HepG2 (cell line): ENCODE data around the gene STK4. TPM values are rescaled to one million over a fixed set of nuclear protein-coding genes. Genes with fewer than 3 reads are reported as not detected.
A peak's percentile ranks its signal among the peaks of the same experiment; 100 is the strongest.

Source experiments
- ATAC-seq: fragments of 200-7000 bp; cut with Tn5 transposase; 3 replicates; pipeline ENCODE4 v1.9.1; 2020; ENCODE audit warnings: mild to moderate bottlenecking, moderate library complexity
- BruUV-seq: library from RNA; stranded (reverse); fragments of 400-500 nt; replicated peaks from 2 replicates; lab custom pipeline; 2021; lab: Mats Ljungman, UMichigan
- CTCF ChIA-PET: fragments of 300-600 bp; formaldehyde crosslinking; extraction: SDS; loops from one replicate; lab custom pipeline; 2021; ENCODE audit warnings: low total read pairs, inconsistent platforms, low intra/inter-chr PET ratio; lab: Yijun Ruan, JAX
- POLR2A ChIA-PET: fragments of 350-600 bp; sonication (Branson Sonifier 250); formaldehyde crosslinking; loops from one replicate; lab custom pipeline; 2020; ENCODE audit warnings: antibody characterized with exemption, inconsistent platforms; lab: Yijun Ruan, JAX
- DNase-seq: peaks from one replicate; pipeline ENCODE4 v3.0.0-alpha.2; 2015; ENCODE audit warnings: low spot score
- FAIRE-seq: peaks from 3 replicates; lab custom pipeline; 2011; peaks lifted over from hg19 to GRCh38; lab: Jason Lieb, UNC
- H2AFZ ChIP-seq: one replicate; pipeline ENCODE4 v1.6.1; 2011; ENCODE audit warnings: low read length, inconsistent platforms
- H3K27ac ChIP-seq: fragments of 300-600 bp; 3 replicates; pipeline ENCODE4 v1.8.0; 2011; ENCODE audit warnings: mixed run types, mild to moderate bottlenecking, mixed read lengths, low read length, inconsistent platforms; ENCODE audit not compliant: insufficient read depth; ENCODE audit errors: extremely low read length
- H3K27me3 ChIP-seq, 2 experiments: fragments of 200-600 bp in 1 of 2; 2 replicates in 1 of 2; 3 replicates in 1 of 2; pipeline versions ENCODE4 v1.6.0 to v1.8.0; 2011; ENCODE audit warnings: low read length in 2 of 2, mild to moderate bottlenecking in 2 of 2, moderate library complexity in 2 of 2, inconsistent platforms in 1 of 2; ENCODE audit not compliant: insufficient read depth in 2 of 2, control insufficient read depth in 1 of 2
- H3K36me3 ChIP-seq, 2 experiments: fragments of 200-600 bp in 1 of 2; replicated peaks in 1 of 2; 2 replicates in 1 of 2; 3 replicates in 1 of 2; pipeline versions ENCODE4 v1.5.1 to v1.8.0; 2011; ENCODE audit warnings: low read length in 2 of 2, inconsistent platforms in 1 of 2; ENCODE audit not compliant: insufficient read depth in 2 of 2, control insufficient read depth in 1 of 2
- H3K4me1 ChIP-seq: 2 replicates; pipeline ENCODE4 v1.5.1; 2012; ENCODE audit warnings: low read length, inconsistent platforms; ENCODE audit not compliant: insufficient read depth
- H3K4me2 ChIP-seq: 2 replicates; pipeline ENCODE4 v1.6.0; 2011; ENCODE audit warnings: low read depth, low read length, inconsistent platforms
- H3K4me3 ChIP-seq, 3 experiments: fragments of 200-600 bp in 1 of 3; sonication (generic), shearing (Covaris generic) in 1 of 3; replicated peaks in 1 of 3; 2 replicates each; pipeline ENCODE4 v1.5.1; 2011 to 2016; ENCODE audit warnings: low read length in 3 of 3, inconsistent platforms in 2 of 3, low read depth in 2 of 3, mild to moderate bottlenecking in 2 of 3, control low read depth in 1 of 3, mixed read lengths in 1 of 3; ENCODE audit not compliant: insufficient read depth in 1 of 3
- H3K79me2 ChIP-seq: one replicate; pipeline ENCODE4 v1.6.1; 2011; ENCODE audit warnings: low read length, inconsistent platforms; ENCODE audit not compliant: insufficient read depth
- H3K9ac ChIP-seq: 2 replicates; pipeline ENCODE4 v1.6.0; 2011; ENCODE audit warnings: mild to moderate bottlenecking, low read depth, low read length, inconsistent platforms; ENCODE audit not compliant: insufficient read depth
- H3K9me3 ChIP-seq: 2 replicates; pipeline ENCODE4 v1.5.1; 2012; ENCODE audit warnings: mild to moderate bottlenecking, low read length
- H4K20me1 ChIP-seq: 2 replicates; pipeline ENCODE4 v1.6.0; 2011; ENCODE audit warnings: inconsistent platforms, mild to moderate bottlenecking, low read length, moderate library complexity; ENCODE audit not compliant: insufficient read depth
- HMGXB3 ChIP-seq: sonication (generic); formaldehyde crosslinking; IDR thresholded peaks from 2 replicates; pipeline ENCODE4 v1.4.0; 2020; ENCODE audit warnings: missing genetic modification reagents, borderline replicate concordance
- LCORL ChIP-seq, 2 experiments: fragments of 450-650 bp in 1 of 2; sonication (generic) in 1 of 2; formaldehyde crosslinking in 1 of 2; IDR thresholded peaks; 2 replicates each; pipeline versions ENCODE4 v1.5.0 to v1.6.1; 2017 to 2020; ENCODE audit warnings: antibody characterized with exemption in 1 of 2, missing genetic modification reagents in 1 of 2
- ZIK1 ChIP-seq: sonication (generic); formaldehyde crosslinking; IDR thresholded peaks from 2 replicates; pipeline ENCODE4 v1.5.0; 2020; ENCODE audit warnings: mild to moderate bottlenecking, low read depth, missing genetic modification reagents, borderline replicate concordance
- ZMYM3 ChIP-seq: sonication (generic); formaldehyde crosslinking; IDR thresholded peaks from 2 replicates; pipeline ENCODE4 v1.5.1; 2020; ENCODE audit warnings: mild to moderate bottlenecking, missing genetic modification reagents
- ZNF569 ChIP-seq: sonication (generic); formaldehyde crosslinking; IDR thresholded peaks from 2 replicates; pipeline ENCODE4 v1.5.0; 2020; ENCODE audit warnings: mild to moderate bottlenecking, missing genetic modification reagents, moderate library complexity, borderline replicate concordance
- ZNF629 ChIP-seq: sonication (generic); formaldehyde crosslinking; conservative IDR thresholded peaks from 2 replicates; pipeline ENCODE4 v1.5.0; 2020; ENCODE audit warnings: missing genetic modification reagents
- WGBS: methylation state at CpG from one replicate; pipeline ENCODE4 v1.1.6; 2017; ENCODE audit warnings: low lambda C conversion rate; 5-methylcytosine and 5-hydroxymethylcytosine counted together
- in situ Hi-C: cut with HindIII; loops from 2 replicates; pipeline ENCODE4 v1.10.0; 2017; ENCODE audit warnings: low pct_unique_long_range_greater_than_20kb; ENCODE audit not compliant: extremely low pct_ligation_motif_present
- intact Hi-C: fragments of 100-400 bp; cut with micrococcal nuclease; formaldehyde crosslinking; loops from one replicate; pipeline ENCODE4 v1.10.0; 2022; ENCODE audit not compliant: unreplicated experiment
- polyA plus RNA-seq, 8 experiments: library from polyadenylated mRNA; depleted of rRNA in 3 of 8; stranded (reverse) in 7 of 8; unstranded in 1 of 8; fragments of >200 nt; fragmentation: Illumina TruSeq in 4 of 8; extraction: Trizol in 4 of 8; gene quantifications; 2 replicates each; pipeline versions ENCODE4 v1.2.1 to v1.2.3, GENCODE V29; 2011 to 2016; ENCODE audit warnings: low read depth in 4 of 8, missing spikeins in 1 of 8, mixed read lengths in 1 of 8; ENCODE audit not compliant: insufficient read depth in 1 of 8
- total RNA-seq, 5 experiments: library from RNA; depleted of rRNA; stranded (reverse); fragments of >200 nt; fragmentation: Illumina TruSeq; extraction: Trizol; gene quantifications; 2 replicates each; pipeline ENCODE4 v1.2.3, GENCODE V29; 2016; ENCODE audit warnings: low read depth in 1 of 5

STK4 gene
- total and polyA plus RNA-seq, 2 of the 13 experiments (the other 11 are each of a cell fraction or from before 2014, with no cell fraction given) = 25.6 to 38.3 TPM

DNA sequence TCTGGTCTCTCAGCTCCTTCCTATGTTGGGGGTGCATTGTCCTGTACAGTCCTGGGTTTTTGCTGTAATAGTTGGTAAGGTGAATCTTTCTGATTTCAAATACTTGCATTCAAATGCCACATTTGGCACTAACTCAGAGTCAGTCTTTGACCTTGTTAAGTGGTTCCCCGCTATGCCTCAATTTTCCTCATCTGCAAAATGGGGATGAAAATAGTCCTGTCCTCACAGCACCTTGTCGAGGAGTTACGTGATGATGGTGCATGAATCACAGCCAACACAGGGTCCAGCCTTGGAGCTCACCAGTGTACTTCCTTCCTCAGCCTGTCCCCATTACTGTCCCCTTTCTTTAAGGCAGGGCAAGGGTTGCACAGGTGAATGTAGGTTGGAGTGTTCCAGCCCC lies 147.6 kb downstream of the STK4 start:
- Histone ChIP-seq H3K4me3 (no peak overlapping the region), H3K79me2 (no peaks in the 10 kb centered on the region), H4K20me1 (no peaks in the 10 kb centered on the region), H3K4me1 (peaks cover 10% of the 10 kb centered on the region), H3K9me3 (no peaks in the 10 kb centered on the region), H3K27me3 (peaks cover 10 to 35% of the 10 kb centered on the region in 2 experiments; a peak in 2 of 5 replicates), H2AFZ (no peak overlapping the region), H3K27ac (no peak overlapping the region), H3K9ac (no peak overlapping the region), H3K4me2 (no peak overlapping the region), H3K36me3 (no peaks in the 10 kb centered on the region)
- intact Hi-C loops (loop anchor here (5.0 kb wide), 1 partner anchor 102 kb away; no protein-coding TSS in a partner anchor), in situ Hi-C loops (no loop called here)
- ChIA-PET POLR2A (no interaction called here), CTCF (no interaction called here)
- no peak for DNase-seq
- BruUV-seq = no TSS peak
- 4% methylated on average over 3 of the region's 3 CpGs for WGBS
- ATAC-seq = no peak
- TF ChIP-seq ZNF629 (peak; percentile 96), ZNF569 (CRISPR knock-in tag) (no peak), ZIK1 (CRISPR knock-in tag) (no peak), HMGXB3 (no peak), ZMYM3 (CRISPR knock-in tag) (peak; percentile 74), LCORL (IDR thresholded peaks at IDR 0.05) (no peak), LCORL (CRISPR knock-in tag; IDR thresholded peaks at IDR 0.05) (no peak)
- no peak for FAIRE-seq
